ENCODE data around the gene FREM1. TPM values are rescaled to one million over a fixed set of nuclear protein-coding genes. Genes with fewer than 3 reads are reported as not detected.

The FREM1 gene
- total and polyA plus RNA-seq, 2 donors (not counting 1 experiment from before 2014, with no cell fraction given) = not detected

DNA sequence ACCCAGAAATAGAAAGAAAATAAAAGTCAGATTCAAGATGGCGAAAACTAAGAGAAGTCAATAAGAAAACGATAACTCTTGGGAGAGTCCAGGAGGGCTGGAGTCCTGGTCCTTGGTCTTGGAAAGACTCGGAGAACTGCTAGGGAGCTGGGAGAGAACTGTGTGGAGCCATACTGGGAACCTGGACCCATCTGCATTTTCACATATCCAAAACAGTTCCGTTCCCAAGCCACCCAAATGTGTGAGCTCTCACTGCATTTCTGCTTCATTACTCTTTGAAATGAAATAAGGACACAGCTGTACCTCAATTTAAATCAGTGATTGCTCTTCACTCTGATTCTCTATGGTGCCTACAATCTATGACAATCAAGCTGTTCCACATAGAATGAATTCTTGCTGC lies 119.6 kb downstream of the FREM1 start:
- Histone ChIP-seq H3K27ac (ENCODE audit: low read length in 2 of 2) (no peak overlapping the region), H3K4me3 (ENCODE audit: control extremely low read depth in 1 of 5, extremely low read depth in 1 of 5, insufficient read depth in 1 of 5, low read depth in 2 of 5, low read length in 4 of 5) (no peak overlapping the region), H3K9ac (ENCODE audit: low read length) (no peak overlapping the region), H3K4me1 (ENCODE audit: control insufficient read depth in 2 of 2, insufficient read depth in 2 of 2, low read length in 2 of 2) (no peaks in the 10 kb centered on the region), H3K4me2 (replicated peaks; ENCODE audit: low read depth, low read length, poor library complexity, severe bottlenecking) (no peak overlapping the region), H4K20me1 (ENCODE audit: control insufficient read depth, insufficient read depth, low read length, poor library complexity, severe bottlenecking) (no peaks in the 10 kb centered on the region), H3K79me2 (ENCODE audit: control insufficient read depth, insufficient read depth, low read length) (no peaks in the 10 kb centered on the region), H3K27me3 (replicated peaks in 1 of 4; ENCODE audit: control extremely low read depth in 1 of 4, control insufficient read depth in 3 of 4, insufficient read depth in 4 of 4, low read length in 3 of 4) (peaks cover 0 to 3% (median 0%) of the 10 kb centered on the region in 4 experiments), H2AFZ (ENCODE audit: insufficient read depth, low read depth, low read length, poor library complexity, severe bottlenecking) (no peak overlapping the region), H3K36me3 (replicated peaks in 1 of 2; ENCODE audit: control extremely low read depth in 1 of 2, control insufficient read depth in 1 of 2, extremely low read depth in 1 of 2, insufficient read depth in 2 of 2, low read length in 1 of 2) (no peaks in the 10 kb centered on the region), H3K9me3 (ENCODE audit: control extremely low read depth in 1 of 3, control insufficient read depth in 2 of 3, insufficient read depth in 1 of 3, low read length in 2 of 3) (no peaks in the 10 kb centered on the region)
- H3K4me3 Mint-ChIP-seq = no peak overlapping the region
- DNase-seq (no peak), ATAC-seq (ENCODE audit: low read depth) (no peak)
- H3K9me3 Mint-ChIP-seq (ENCODE audit: insufficient read depth) = no peaks in the 10 kb centered on the region
- WGBS (ENCODE audit: insufficient coverage) = 85% methylated on average over 4 of the region's 4 CpGs
- no peak for TF ChIP-seq EZH2 (IDR thresholded peaks at IDR 0.05; ENCODE audit: borderline replicate concordance, insufficient read depth, low read depth, low read length, poor library complexity, severe bottlenecking)
- no peak for TF ChIP-seq CTCF (IDR thresholded peaks at IDR 0.05)
- CTCF ChIA-PET = no interaction called here
- no peak overlapping the region for H3K27ac Mint-ChIP-seq
- POLR2A ChIA-PET = no interaction called here
- peaks cover 25% of the 10 kb centered on the region for H3K27me3 Mint-ChIP-seq
- no peaks in the 10 kb centered on the region for H3K4me1 Mint-ChIP-seq
- intact Hi-C loops (cut with micrococcal nuclease) = no loop called here

DNA sequence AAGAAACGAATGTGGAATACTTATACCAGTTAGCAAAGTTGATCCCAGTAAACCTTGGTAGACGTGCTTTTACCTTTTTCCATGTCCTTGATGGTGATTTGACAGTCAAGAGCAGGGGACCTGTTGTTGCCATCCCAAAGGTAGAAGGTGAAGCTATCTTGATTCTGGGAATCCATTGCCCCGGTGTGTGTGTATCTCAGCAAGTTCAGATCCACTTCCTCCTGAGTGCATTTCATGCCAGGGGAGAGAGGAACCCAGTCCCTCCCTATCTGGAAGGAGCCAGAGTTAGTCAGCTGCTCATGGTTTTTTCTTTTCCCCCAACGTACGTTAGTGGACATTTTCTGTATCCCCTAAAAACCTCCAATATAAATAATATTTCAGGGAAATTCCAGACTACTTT lies 121.4 kb downstream of the FREM1 start:
- ChIA-PET CTCF (no interaction called here), POLR2A (no interaction called here)
- intact Hi-C loops (cut with micrococcal nuclease) = no loop called here
- no peak overlapping the region for H3K27ac ChIP-seq (ENCODE audit: low read length in 2 of 2)
- WGBS (ENCODE audit: insufficient coverage) = 77% methylated on average over 3 of the region's 5 CpGs
- peaks cover 19% of the 10 kb centered on the region for H3K27me3 Mint-ChIP-seq
- no peaks in the 10 kb centered on the region for H3K4me1 ChIP-seq (ENCODE audit: control insufficient read depth in 2 of 2, insufficient read depth in 2 of 2, low read length in 2 of 2)
- no peak overlapping the region for H3K9ac ChIP-seq (ENCODE audit: low read length)
- TF ChIP-seq EZH2 (IDR thresholded peaks at IDR 0.05; ENCODE audit: borderline replicate concordance, insufficient read depth, low read depth, low read length, poor library complexity, severe bottlenecking) (no peak), CTCF (IDR thresholded peaks at IDR 0.05) (no peak)
- H3K4me2 ChIP-seq (replicated peaks; ENCODE audit: low read depth, low read length, poor library complexity, severe bottlenecking) = no peak overlapping the region
- ATAC-seq (ENCODE audit: low read depth) (no peak), DNase-seq (no peak)
- H2AFZ ChIP-seq (ENCODE audit: insufficient read depth, low read depth, low read length, poor library complexity, severe bottlenecking) = no peak overlapping the region
- H4K20me1 ChIP-seq (ENCODE audit: control insufficient read depth, insufficient read depth, low read length, poor library complexity, severe bottlenecking) = no peaks in the 10 kb centered on the region
- no peak overlapping the region for H3K4me3 Mint-ChIP-seq
- H3K4me1 Mint-ChIP-seq = no peaks in the 10 kb centered on the region
- no peaks in the 10 kb centered on the region for H3K79me2 ChIP-seq (ENCODE audit: control insufficient read depth, insufficient read depth, low read length)
- no peak overlapping the region for H3K27ac Mint-ChIP-seq
- H3K4me3 ChIP-seq (ENCODE audit: control extremely low read depth in 1 of 5, extremely low read depth in 1 of 5, insufficient read depth in 1 of 5, low read depth in 2 of 5, low read length in 4 of 5) = no peak overlapping the region
- no peaks in the 10 kb centered on the region for H3K9me3 ChIP-seq (ENCODE audit: control extremely low read depth in 1 of 3, control insufficient read depth in 2 of 3, insufficient read depth in 1 of 3, low read length in 2 of 3)
- no peaks in the 10 kb centered on the region for H3K9me3 Mint-ChIP-seq (ENCODE audit: insufficient read depth)
- H3K27me3 ChIP-seq (replicated peaks in 1 of 4; ENCODE audit: control extremely low read depth in 1 of 4, control insufficient read depth in 3 of 4, insufficient read depth in 4 of 4, low read length in 3 of 4) = peaks cover 0 to 3% (median 0%) of the 10 kb centered on the region in 4 experiments
- H3K36me3 ChIP-seq (replicated peaks in 1 of 2; ENCODE audit: control extremely low read depth in 1 of 2, control insufficient read depth in 1 of 2, extremely low read depth in 1 of 2, insufficient read depth in 2 of 2, low read length in 1 of 2) = no peaks in the 10 kb centered on the region
